NCI-H128 (cell line): ENCODE data around the gene LRATD1.

Experiments used
- DNase-seq: peaks from one replicate; lab custom pipeline; 2025; ENCODE audit not compliant: unreplicated experiment; lab: John Stamatoyannopoulos, UW

LRATD1 gene

DNA sequence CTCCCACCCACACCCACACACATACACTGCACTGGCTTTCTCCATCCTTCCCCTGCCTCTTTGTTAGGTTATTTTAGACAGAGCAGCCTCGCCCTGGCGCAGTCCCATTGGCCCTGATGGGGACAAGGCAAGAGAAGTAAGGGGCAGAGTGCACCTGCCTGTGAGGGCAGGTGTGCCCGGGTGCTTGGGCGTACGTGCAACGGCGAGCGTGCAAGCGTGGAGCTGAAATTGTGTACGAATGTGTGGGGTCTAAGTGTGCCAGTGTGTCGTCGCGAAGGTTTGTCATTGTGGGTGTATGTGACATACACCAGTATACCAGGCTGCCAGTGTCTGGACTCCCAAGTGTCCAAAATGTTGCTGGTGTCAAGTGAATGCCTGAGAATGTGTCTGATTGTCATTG is 544 bp downstream of the LRATD1 start:
- no peak for DNase-seq

DNA sequence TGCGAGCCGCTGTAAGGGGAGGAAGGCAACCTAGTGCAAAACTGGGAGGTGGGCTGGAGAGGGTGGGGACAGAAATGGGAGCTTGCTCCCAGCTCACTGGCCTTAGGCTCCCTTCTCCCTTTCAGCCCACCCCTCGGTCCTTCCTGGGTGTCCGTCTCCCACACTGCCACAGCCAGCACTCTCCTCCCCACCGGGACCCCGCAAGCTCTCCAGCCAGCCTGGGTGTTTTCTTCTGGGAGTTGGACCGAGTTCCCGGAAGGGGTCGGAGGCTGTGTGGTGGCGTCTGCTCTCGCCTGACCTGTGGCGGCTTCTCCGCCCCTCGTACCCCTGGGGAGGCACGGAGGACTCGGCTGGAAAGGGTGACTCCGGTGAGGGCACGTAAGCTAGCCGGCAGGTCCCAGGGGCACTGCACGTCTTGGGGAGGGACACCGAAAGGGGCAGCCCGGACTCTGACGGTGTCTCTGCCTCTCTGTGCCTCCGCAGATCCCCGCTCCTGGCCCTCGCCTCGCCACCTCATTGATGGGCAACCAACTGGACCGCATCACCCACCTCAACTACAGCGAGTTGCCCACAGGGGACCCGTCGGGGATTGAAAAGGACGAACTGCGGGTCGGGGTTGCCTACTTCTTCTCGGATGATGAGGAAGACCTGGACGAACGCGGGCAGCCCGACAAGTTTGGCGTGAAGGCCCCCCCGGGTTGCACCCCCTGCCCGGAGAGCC is 1.1 kb downstream of the LRATD1 start:
- no peak for DNase-seq

DNA sequence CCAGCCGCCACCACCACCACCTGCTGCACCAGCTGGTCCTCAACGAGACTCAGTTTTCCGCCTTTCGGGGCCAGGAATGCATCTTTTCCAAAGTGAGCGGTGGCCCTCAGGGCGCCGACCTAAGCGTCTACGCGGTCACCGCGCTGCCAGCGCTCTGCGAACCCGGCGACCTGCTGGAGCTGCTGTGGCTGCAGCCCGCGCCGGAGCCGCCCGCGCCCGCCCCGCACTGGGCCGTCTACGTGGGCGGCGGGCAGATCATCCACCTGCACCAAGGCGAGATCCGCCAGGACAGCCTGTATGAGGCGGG is 1.6 kb downstream of the LRATD1 start:
- DNase-seq = no peak

DNA sequence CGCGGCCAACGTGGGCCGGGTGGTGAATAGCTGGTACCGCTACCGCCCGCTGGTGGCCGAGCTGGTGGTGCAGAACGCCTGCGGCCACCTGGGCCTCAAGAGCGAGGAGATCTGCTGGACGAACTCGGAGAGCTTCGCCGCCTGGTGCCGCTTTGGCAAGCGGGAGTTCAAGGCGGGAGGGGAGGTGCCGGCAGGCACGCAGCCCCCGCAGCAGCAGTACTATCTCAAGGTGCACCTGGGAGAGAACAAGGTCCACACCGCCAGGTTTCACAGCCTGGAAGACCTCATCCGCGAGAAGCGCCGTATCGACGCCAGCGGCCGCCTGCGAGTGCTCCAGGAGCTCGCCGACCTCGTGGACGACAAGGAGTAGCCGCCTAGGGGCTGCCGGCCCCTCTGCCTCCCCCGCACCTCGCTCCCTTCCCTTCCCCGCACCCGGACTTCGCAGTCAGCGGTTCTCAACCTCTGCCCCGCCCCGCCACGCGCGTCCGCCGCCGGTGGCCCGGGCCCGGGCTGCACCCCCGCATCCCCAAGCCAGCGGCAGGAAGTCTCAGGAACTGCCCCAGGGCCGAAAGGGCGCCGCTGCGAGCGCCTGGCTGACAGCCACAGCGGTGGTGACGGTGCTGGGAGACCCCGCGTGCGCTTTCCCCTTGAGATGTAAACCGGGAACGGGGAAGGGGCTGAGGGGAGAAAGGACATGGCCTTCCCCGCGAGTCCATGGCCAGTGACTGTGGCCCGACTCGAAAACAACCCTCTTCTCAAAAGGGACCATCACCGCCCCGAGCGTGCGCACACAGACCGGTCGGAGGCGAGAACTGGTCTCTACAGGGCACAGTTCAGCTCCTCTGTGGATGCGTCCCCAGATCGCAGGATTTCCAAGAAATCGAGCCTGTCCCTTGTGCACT is 2.2 kb downstream of the LRATD1 start:
- DNase-seq = peak; percentile 67

DNA sequence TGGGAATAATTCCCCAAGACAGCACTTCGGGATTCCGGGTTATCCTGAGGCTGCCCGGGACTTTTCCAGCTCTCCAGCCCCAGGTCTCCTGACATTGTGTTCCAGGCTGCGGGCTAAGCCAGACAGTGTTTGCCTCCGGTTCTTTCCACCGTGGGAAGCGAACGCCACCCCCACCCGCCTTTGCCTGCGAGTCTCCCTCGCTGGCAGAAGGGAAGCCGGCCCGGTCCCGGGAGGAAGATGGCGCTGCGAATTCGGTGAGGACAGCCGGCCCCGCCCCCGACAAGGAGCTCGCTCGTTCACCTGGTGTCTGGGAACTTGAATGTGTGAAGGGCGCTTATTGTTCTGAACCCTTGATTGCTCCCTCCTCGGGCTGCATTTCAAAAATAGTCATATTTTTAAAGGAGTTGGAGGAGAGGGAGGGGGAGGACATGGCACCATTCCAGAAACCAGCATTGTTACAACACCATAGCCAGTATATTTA is 2.9 kb downstream of the LRATD1 start:
- DNase-seq = peak; percentile 82

DNA sequence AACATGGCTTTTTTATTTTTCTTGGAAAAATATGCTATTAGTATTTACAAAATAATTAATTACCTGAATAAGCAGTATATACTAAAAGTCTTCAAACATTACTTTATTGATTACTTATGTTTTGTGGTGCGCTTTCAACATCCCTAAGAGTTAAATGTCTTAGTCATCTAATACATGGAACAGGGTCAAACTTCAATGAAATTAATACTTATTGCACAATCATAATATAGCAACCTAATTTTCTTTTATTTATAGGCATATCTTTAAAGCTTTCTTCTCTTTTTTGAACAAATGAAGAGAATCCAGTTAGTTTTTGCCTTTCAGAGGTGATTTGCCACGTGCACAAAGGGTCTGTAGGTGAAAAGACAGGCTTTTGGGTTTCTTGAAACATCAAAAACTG is 6.0 kb downstream of the LRATD1 start:
- no peak for DNase-seq

DNA sequence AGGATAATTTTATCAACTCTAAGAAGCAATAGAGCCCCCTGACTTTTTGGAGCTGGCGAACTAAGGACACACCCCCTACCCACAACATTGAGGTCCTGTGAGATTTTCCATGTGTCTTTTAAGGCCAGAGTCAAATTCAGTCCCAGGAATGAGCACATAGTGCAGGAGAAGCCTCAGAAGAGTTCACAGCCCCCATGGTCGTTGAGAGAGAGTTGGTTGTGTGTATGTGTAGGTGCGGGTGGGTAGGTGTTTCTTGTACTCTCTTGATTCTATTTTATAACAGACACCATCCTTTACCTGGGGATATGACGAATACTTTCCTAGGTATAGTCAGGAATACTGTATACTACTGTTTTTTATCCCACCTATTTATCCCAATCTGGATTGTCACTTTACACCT is 8.6 kb downstream of the LRATD1 start:
- no peak for DNase-seq

DNA sequence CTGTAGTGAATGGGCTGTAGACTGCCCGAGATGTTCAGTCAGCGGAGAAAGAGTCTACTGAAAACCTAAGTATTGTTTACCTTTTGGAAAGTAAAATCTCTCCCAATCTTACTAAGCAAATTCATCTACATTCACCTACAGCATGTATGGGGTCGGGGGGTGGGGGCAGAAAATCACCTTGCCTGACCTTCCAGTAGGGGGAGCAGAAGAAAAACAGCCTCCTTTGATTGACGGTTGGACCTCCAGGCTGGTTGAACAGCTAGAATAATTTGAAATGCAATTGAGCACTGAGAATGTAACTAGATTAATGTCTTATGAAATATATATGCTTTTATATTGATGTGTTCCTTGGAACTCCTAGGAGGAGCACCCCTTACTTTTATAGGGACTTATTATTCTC is 10.0 kb downstream of the LRATD1 start:
- DNase-seq = no peak

DNA sequence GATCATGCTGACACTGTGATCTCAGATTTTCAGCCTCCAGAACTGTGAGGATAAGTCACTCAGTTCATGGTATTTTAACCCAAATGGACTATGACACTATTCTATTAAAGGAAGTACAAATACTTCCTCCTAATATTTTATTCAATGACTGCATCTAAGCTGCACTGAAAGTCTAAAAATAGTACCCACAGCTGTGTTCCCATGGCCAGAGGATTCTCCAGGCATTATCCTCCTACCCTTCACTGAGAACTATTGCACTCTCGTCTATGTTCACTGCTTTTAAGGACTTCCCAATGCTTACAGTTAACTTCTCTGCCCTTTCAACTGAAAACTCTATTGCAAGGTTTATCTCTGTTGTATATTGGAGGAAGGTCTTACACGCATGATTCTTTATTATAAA is 15.2 kb downstream of the LRATD1 start:
- DNase-seq = no peak

DNA sequence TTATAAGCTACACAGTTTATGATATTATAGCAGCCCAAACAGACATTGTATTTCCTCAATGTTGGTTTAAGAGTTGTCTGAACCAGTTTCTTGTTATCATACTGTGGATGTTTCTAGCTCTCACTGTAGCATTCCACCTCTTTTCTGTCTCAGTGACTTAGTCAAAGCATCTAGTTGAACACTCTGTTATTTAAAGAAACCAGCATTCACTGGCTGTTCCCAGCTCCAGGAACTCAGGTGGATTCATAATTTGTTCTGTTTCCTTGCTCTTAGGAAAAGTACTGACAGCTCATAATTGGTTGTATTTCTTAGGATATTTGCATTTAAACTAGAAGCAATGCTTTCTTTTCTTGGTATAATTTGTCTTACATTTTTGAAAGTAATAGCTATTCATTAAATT is 17.5 kb downstream of the LRATD1 start:
- no peak for DNase-seq

DNA sequence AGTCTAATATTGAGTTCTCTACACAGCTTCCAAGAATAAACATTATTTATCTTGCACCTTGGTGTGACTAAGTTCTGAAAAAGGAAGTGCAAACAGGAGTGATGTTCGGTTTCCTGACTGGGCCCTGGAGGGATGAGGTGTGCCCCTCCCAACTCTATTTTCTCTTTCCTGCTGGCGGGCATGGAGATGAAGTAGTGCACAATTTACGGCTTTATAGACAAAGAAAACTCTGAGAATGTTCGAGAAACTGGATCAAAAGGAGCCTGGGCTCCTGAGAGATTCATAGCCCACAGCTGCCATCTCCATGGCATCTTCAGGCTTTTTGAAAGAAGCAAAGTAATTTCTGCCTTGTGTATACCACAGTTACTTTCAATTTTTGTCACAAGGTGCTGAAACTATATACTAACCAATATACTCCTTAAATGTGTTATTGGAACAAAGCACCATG is 22.3 kb downstream of the LRATD1 start:
- DNase-seq = no peak

DNA sequence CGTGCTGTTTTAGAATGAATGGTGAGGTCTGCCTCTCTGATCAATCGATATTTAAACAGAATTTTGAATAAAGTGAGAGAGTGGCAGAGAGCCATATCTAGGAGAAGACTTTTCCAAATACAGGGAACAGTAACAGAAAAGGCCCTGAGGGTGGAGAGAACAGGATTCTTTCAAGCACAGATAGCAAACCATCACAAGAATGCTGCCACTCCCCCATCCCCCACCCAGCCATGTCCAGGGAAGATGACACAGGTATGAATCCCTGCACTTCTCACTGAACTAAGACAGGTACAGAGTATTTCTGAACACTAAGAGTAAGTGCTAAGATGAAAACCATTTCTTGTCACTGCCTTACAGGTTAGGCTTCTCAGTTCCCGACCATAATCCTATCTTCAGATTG is 23.6 kb downstream of the LRATD1 start:
- DNase-seq = no peak

DNA sequence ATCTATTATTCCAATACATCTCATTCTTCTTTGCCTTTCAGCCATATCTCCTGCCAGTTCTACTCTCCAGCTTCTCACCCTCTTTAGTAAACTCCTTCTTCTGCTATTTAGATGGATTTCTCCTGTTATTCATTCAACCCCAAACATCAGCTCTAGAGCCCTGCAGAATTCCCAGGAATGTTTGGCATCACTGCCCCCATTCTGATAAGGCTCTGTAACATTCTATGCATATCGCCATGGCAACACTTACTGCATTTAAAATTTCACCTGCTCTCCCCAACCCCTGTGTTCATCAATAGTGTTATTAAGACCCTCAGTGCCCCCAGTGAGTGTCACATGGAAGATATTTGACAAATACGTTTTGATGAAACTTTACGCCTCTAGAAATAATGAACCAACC is 28.6 kb downstream of the LRATD1 start:
- DNase-seq = no peak

DNA sequence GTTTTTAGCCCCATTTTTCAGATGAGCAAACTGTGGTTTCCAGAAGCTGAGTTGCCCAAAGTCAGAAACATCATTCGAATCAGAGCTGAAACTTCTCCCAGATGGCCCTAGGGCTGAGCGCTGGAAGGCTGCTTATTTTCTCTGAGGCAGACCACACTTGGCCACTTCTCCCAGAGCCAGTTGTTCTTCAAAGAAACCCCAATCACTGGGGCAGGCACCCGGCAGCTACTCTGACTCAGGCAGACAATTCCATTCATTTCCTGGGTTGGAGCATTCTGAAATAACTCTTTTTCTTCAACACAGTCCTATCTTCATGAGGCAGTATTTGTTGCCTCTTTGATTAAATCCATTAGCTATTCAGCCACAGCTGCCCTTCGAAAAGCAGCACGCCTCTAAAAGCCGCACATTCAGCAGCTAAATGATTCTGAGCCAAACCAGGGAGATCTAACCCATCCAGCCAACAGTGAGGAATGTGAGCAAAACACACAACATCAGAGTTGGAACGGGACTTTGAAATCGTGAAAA is 40.9 kb downstream of the LRATD1 start:
- DNase-seq = no peak

DNA sequence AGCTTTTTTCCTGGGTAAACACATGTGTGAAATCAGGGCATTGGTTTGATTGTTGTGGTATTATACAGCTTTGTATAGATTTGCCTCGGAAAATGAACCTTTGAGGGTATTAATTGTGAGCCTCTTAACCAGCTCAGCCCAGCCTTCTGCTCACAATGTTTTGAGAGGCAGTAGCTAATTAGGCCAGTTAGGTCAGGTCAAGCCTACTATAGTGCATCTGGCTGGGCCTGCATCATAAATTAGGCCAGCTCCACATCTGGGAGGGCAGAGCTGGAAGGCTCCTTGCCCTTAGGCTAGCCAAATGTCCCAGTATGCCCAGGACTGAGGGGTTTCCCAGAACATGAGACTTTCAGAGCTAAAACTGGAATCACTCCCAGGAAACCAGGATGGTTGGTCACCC is 43.0 kb downstream of the LRATD1 start:
- no peak for DNase-seq

DNA sequence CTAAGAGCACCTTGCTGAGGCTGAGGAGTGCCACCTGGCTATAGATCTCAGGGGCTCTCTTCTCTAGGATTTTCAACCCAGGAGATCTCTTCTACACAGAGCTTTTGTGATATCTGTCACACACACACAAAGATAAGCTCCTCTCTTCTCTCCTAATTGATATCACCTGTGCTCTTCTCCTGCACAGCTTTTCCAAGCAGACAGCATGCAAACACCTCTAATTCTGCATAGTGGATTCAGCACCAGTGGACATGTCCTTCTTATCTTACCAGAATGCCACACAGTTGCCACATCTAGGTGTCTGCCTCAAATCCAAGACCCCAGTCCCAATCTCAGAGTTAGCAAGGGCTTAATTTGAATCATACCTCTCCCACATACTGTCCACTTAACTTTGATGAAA is 43.9 kb downstream of the LRATD1 start:
- DNase-seq = no peak

DNA sequence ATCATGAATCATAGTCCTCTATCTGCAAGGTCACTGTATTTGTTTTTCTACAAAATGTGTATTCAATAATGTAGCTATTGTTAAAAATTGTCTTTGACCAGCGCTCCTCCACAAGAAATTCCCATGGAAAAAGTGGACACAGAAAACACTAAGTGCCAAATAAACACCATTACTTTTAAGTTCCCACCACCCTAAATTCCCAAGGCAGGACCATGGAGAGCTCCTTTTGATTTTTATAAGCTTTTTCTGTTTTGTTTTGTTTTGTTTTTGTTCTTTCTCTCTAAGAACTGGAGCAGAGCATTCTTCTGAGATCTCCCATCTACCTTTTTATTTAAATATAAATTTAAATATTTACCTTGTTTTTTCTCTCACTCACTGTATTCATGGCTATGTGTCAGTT is 44.5 kb downstream of the LRATD1 start:
- DNase-seq = no peak

DNA sequence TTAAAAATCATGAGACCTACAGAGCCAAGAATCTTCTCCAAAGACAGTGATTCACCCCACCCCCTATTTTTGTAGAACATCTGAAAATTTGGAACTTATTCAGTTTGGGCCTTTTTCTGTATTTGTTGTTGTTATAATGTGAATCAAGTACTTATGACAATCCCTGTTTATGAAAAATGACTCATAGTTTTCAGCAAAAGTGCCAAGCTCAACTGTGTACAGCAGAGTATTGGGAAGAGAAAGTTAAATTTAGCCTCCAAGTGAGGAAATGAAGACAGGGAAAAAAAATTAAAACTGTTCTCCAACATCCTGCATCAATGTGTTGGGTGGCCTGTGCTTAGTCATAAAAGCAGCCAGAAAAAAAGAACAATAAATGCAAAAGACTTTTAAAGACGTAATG is 46.2 kb downstream of the LRATD1 start:
- DNase-seq = no peak

DNA sequence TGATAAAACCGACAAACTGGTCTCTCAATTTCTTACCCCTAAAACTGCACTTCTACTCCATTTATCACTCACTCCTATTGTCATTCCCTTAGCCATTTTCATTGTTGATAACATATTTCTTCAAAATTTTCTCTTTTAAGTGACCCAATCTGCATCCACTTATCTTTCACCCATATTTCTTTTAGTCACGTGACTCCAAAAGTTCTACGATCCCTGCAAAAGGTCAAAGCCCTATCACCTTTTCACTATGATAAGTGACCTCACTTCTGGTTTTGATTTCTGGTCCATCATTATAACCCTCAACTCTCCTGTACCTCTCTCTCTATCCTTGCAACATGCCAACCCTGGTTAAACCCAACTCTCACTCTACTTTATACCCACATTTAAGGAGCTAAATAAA is 49.1 kb downstream of the LRATD1 start:
- no peak for DNase-seq
